PC-9 (cell line): Measurements from ENCODE around the gene PPHLN1.

Experiments used
- EZH2 ChIP-seq: fragments of 200-600 bp; sonication (generic); IDR thresholded peaks from 2 replicates; pipeline ENCODE4 v1.8.0; 2017; ENCODE audit warnings: antibody characterized with exemption, low read depth
- TF ChIP-seq, protein P1 (sequence below): fragments of 200-600 bp; sonication (generic); conservative IDR thresholded peaks from 2 replicates; pipeline ENCODE4 v1.6.1; 2017; ENCODE audit warnings: mixed run types, antibody characterized with exemption, mild to moderate bottlenecking, moderate library complexity

GRCh38 chr12:42325326-42325652, 678 bp upstream of the PPHLN1 start:
- TF ChIP-seq, protein P1, sequence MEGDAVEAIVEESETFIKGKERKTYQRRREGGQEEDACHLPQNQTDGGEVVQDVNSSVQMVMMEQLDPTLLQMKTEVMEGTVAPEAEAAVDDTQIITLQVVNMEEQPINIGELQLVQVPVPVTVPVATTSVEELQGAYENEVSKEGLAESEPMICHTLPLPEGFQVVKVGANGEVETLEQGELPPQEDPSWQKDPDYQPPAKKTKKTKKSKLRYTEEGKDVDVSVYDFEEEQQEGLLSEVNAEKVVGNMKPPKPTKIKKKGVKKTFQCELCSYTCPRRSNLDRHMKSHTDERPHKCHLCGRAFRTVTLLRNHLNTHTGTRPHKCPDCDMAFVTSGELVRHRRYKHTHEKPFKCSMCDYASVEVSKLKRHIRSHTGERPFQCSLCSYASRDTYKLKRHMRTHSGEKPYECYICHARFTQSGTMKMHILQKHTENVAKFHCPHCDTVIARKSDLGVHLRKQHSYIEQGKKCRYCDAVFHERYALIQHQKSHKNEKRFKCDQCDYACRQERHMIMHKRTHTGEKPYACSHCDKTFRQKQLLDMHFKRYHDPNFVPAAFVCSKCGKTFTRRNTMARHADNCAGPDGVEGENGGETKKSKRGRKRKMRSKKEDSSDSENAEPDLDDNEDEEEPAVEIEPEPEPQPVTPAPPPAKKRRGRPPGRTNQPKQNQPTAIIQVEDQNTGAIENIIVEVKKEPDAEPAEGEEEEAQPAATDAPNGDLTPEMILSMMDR: no peak
- TF ChIP-seq EZH2: no peak
